HS-5 (cell line): ENCODE measurements around the gene EIF4A3.
"Not testable (repeated sequence)": the region's sequence is repeated elsewhere in the genome, so short reads cannot be mapped to it uniquely, and the experiment has no call there.

Experiments used
- DNase-seq: peaks from one replicate; pipeline ENCODE4 v3.0.0-alpha.2; 2012; ENCODE audit warnings: low read depth

The EIF4A3 gene

DNA sequence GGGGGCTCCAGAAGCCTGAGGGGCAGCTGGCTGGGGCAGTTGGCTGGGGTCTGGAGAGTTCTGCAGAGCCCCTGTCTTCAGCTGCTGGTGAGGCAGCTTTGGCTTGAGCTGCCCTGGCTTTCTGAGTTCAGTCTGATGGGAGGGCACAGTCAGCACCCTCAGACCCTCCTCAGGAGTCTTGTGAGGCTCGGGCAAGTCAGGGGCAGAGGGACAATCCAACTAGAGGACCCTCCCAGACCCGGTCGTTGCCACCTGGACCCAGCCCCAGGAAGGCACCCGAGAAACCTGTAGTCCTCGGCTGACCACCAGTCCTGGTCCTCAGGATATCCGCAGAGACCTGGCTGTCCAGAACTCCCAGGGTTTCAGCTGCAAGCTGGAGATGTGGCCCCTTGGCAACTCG, 24.8 kb upstream of the EIF4A3 start:
- DNase-seq: no peak

DNA sequence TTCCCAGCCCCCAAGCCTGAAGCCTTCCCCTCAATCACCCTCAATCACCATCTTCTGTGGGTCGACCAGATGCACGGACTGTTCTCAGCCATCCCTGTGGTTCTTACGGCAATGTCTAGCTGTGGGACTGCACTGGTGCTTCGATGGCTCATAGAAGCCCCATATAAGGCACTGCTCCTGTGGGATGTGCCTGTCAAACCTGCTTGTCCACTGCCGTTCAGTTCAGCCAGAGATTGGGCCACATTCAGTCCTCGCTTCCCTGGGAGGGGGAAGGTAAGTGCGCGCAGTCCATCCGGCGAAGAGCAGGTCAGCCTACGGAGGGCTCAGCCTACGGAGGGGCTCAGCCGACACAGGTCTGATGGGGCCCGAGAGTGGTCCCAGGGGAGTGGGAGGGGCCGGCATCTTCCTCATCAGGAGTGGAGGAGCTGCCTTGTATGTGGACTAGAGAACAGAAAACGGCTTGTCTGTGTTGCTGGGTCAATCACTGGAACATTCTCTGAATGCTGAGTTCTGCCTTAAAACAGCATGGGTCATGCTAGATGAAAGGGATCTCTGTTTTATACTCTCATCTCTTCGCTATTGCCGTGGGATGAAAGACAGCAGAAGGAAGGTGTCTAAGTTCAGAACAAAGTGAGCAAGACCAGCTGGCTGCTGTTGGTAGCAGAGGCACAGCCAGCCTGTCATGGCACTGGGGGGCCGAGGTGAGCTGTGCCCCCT, 23.0 kb upstream of the EIF4A3 start, which contains the start of gene CARD14:
CARD14 (plus strand) TSS at position 247 of the 717 bp plus-strand sequence. CDS start 11,409 bp downstream, outside the sequence.
- no peak for DNase-seq

DNA sequence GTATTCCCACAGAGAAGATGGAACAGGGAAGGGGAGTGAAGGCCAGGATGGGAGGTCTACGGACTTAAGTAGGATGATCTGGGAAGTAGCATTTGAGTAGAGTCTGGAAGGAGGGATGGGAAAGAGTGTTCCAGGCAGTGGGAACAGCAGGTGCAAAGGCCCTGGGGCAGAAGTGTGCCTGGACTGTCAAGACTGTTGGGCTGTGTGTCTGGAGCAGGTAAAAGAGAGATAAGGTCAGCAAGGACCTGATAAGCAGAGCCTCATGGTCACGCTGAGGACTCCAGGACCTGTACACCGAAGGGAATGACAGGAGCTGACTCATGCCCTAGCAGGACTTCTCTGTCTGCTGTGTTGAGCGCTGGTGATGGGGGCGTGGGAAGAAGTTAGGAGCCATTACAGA, 22.2 kb upstream of the EIF4A3 start:
- no peak for DNase-seq

DNA sequence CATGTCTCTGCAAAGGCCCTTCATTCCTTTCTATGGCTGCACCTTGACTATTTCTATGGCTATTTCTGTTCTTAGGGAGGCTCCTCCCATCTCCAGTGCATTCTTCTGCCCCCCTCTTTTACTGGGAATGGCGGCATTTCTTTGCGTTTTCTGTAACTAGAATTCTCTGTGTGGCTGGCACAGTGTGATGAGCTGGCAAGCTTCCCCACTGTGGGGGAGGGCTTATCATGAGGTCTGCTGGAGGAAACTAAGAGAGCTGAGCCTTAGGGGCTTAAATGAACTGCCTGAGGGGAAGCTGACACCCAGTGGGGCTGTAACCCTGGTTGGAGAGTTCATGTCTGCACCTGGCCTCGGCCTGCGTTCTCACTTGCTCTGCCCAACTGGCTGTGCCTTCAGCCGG, 21.4 kb upstream of the EIF4A3 start:
- DNase-seq: no peak

DNA sequence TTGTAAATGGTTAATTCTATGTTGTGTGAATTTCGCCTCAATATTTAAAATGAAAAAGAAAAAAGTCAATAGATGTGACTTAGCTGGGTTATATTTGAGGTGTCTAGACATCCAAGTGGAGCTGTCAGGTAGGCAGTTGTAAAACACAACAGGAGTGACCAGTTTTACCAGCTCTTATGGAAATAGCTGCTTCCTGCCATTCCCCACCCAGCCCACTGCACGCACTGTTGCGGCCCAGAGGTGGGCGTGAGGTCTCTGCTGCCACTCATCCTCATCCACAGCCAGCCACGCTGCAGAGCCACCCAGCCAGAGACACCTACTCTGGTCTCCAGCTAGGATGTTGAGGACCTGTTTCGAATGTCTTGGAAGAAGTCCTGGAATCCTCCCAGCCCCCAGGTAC, 19.5 kb upstream of the EIF4A3 start:
- no peak for DNase-seq

DNA sequence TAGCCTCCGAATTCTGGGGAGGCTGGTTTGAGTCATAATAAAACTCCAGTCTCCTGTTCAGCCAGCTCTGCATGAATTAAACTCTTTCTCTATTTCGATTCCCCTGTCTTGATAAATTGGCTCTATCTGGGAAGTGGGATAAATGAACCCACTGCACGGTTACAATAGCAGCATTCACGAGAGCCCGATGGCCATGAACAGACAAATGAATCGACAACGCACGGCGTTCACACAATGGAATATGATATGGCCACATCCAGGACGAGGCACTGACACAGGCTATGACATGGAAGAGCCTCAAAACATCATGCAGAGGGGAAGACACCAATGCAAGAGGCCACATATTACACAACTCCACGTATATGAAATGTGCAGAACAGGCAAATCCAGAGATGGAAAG, 17.3 kb upstream of the EIF4A3 start:
- DNase-seq: no peak

DNA sequence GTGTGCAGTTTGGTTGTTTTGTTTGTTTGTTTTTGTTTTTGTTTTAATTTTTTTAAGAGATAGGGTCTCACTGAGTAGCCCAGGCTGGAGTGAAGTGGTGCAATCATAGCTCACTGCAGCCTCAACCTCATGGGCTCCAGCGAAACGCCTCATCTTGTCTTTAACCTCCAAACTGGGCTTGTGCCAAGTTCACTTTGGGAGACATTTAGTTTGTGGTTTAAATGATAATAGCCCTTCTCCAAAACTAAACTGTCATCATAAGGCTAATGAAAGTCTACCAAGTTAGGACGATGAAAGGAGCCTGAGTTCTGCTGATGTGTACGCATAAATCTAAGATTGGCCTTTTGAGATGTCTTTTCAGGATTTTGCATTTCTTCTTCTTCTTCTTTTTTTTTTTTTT, 16.4 kb upstream of the EIF4A3 start:
- no peak for DNase-seq

DNA sequence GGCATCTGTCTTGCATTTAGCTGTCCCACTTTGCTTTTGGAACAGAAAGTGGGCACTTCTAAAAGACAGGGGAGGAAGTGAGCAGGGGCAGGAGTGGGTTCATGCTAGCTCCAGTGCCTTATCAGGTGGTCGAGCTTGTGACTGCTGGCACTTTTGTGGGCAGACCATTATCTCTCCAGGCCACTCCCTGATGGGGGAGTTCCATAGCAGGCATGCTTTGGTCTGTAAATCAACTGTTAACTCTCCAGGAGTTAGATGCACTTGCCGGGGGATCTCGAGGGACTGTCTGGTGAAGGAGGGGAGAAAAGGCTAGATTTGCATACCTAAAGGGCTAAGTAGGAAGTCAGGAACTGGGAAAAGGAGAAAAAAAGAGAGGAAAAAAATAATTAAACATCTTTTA, 13.6 kb upstream of the EIF4A3 start:
- DNase-seq: no peak

DNA sequence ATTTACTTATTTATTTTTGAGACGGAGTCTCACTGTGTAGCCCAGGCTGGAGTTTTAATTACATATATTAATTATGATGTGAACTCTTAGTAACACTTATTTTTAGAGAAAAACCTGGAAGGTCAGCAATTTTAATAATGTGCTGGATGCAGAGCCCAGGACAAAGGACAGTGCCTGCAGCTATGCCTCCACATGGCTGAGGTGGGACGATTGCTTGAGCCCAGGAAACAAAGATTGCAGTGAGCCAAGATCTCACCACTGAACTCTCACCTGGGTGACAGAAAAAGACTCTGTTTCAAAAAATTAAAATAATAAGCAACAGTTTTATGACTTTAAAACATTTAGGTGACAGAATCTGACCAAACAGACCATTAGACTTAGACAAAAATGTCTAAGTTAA, 11.9 kb upstream of the EIF4A3 start:
- no peak for DNase-seq

DNA sequence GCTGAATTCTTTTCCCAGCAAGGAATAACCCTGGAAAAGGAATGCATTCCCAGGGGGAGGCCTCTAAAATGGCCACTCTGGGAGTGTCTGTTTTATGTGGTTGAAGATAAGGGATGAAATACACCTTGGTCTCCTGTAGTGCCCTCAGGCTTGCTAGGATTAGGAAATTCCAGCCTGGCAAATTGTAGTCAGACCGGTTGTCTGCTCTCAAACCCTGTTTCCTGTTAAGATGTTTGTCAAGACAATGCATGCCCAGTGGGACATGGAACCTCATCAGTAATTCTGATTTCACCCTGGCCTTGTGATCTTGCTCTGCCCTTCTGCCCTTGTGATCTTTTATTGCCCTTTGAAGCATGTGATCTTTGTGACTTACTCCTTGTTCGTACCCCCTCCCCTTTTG, 8.7 kb upstream of the EIF4A3 start:
- DNase-seq: not testable (repeated sequence)

DNA sequence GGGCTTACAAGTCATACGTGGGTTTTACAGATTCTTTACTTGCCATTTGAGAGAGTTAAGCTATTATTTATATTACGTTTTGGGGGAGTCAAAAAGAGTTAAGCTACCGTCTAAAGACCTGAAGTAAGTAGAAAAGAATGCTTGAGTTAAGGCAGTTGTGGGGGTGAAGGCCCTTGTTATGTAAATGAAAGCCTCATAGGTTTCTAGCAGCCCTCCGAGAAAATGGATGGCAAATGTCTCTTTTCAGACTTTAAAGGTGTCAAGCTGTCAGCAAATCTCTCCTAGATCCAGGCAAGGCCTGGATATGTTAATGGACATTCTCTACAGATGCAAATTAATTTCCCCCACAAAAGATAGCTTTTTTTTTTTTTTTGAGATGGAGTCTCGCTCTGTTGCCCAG, 7.2 kb upstream of the EIF4A3 start:
- DNase-seq: no peak

DNA sequence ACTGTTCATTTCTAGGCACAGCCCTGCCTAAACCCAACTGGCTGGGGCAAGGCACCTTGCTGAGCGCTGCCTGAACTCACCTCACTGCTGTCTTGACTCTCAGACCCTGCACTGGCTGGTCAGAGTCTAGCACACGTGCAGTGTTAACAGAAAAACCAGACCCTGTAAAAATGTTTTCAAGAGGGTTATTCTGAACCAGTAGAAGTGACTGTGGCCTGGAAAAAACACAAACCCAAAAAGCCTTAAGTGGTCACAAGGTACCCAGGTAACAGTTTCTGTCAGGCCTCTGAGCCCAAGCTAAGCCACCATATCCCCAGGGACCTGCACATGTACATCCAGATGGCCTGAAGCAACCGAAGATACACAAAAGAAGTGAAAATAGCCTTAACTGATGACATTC, 6.1 kb upstream of the EIF4A3 start:
- DNase-seq: no peak

DNA sequence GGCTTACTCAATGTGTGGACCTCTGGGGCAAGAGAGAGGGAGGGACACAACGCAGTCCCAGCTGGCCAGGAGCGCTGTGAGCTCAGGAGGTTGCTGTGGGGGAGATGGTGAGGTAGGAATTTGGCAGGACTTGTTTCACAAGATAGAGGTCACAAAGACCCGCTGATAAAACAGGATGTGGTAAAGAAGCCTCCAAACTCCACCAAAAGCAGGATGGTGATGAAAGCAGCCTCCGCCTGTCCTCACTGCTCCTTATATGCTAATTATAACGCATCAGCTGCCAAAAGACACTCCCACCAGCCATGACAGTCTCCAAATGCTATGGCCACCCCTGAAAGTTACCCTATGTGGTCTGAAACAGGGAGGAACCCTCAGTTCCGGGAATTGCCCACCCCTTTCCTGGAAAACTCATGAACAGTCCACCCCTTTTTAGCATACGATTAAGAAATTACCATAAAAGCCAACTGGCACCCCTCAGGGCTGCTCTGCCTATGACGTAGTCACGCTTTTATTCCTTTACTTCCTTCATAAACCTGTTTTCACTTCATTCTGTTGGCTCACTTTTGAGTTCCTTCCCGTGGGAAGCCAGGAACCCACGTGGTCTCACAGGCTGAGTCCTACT, 5.3 kb upstream of the EIF4A3 start:
- DNase-seq: peak; percentile 68

DNA sequence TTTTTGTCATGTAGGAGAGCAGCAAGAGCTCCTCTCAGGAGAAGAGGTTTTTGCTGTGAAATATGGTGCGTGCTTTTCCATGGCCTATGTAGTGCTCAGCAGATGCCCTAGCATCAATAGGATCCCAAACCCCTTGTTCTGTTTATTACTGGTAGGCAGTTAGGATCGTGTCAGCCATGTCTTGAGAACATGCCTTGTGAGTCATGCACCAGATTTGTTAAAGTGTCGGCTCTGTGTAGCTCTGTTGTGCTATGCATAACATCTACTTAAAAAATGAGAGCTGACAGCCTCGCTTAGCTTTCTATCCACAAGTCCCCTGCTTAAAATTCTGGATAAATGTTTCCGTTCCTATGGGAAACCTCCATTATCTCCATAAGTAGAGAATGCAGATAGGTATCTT, 4.4 kb upstream of the EIF4A3 start:
- no peak for DNase-seq

DNA sequence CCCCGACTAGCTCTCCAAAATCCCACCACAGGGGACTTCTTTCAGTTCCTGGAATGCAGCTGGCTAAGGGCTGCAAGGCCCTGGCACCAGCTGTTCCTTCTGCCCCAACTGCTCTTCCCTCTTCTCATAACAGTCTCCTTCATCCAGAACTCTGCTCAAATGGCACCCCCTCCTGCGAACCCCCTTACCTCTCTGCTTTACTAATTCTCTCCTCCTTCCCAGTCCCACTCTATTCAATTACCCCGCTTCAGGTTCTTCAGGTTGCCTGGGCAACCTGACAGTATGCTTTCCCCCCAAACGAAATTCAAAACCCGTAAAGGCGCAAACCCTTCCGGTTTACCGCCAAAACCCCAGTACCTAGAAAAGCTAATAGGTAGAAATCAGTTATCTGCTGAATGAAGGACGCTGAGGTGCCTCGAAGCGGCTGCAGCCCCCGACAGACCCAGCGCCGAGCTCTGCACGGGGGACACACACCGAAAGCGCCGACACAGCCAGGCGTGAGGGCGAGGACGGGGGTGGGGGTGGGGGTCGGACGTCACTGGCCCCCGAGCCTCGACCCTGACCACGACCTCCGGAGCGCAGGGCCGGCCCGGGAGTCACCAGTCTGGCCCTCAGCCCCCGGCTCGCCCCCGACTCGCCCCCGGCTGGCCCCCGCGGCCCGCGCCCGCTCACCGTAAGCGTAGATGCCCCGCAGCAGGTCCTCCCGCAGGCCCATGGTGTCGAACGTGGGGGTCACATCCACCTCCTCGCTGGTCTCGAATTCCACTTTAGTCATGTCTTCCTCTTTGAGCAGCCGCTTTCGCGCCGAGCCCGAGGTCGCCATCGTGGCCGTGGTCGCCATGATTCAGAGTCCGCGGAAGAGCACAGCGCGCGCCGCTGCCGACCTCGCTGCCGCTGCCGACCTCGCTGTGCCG, 550 bp downstream of the EIF4A3 start:
- DNase-seq: no peak

DNA sequence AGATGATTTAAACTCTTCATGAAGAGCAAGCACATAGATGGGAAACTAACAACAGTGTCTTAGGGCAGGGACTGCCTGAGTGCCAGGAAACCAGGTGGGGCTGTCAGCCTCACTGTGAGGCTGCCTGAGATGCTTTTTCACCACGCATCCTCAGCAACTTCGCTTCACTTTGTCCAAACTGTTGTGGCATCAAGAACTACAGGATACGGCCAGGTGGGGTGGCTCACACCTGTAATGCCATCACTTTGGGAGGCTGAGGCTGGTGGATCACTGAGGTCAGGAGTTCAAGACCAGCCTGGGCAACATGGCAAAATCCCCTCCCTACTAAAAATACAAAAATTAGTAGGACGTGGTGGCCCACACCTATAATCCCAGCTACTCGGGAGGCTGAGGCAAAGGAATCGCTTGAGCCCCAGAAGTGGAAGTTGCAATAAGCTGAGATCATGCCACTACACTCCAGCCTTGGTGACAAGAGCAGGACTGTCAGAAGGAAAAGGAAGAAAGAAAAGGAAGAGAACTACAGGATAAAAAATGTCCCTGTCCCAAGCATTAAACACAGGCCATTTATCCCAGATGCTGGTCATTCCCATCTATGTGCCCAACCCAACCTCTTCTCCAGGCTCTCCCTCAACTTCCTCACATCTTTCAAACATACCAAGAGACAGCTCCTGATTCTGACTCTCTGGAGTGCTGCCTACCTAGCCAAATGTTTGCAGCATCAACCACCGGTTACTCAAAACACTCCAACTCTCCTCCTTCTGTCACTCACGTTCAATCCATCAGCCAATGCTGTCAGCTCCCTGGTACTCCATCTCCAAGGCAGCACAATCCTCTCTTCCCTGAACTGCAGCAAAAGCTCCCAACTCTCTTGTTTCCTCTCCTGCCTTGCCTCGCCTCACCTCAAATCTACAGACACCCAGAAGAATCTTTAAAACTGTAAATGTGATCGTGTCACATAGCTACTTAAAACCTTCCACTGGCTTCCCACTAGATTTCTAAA, 1.6 kb downstream of the EIF4A3 start:
- no peak for DNase-seq

DNA sequence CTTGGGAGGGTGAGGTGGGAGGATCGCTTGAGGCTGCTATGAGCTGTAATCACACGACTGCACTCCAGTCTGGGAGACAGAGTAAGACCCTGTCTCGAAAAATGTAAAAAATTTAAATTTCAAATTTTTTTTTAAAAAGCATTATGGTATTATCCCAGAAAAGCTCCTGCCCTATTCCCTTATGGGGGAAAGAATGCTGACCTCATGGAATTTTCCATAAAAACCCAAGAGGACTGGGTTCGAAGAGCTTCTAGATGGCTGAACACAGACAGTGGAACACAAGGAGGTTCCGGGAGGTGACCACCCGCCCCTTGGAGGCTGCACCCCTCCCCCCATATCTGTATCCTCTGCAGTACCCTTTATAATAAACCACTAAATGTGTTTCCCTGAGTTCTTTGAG, 4.0 kb downstream of the EIF4A3 start:
- DNase-seq: no peak

DNA sequence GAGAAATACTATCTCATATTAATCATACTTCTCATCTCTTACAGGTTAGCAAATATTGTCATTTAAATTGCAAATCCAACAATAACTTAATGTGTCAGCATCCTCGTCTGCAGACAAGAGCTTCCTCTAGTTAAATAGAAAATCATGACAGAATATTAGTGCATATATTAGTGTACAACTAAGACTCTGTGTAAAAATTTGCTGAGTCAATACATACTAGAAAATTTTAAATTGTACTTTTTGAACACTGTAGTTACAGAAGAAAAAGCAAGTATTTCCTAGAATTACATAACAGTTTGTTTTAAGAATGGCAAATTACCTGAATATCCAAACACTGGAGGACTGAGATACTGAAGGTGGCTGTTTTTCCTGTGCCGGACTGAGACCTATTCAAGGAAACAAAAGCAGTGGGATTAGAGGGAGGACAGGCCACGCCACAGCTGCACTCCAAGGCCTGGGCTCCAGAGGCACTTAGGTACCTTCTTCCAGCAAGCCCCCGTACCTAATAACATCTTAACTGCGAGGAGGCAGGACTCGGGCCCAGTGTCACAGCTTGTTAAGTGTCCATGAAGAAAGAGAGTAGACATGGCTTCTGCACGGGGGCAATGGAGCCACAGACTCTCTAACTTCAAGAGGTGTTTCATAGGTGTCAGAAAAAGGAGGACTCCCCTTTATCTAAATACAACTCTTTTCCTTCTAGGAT, 5.3 kb downstream of the EIF4A3 start:
- no peak for DNase-seq

DNA sequence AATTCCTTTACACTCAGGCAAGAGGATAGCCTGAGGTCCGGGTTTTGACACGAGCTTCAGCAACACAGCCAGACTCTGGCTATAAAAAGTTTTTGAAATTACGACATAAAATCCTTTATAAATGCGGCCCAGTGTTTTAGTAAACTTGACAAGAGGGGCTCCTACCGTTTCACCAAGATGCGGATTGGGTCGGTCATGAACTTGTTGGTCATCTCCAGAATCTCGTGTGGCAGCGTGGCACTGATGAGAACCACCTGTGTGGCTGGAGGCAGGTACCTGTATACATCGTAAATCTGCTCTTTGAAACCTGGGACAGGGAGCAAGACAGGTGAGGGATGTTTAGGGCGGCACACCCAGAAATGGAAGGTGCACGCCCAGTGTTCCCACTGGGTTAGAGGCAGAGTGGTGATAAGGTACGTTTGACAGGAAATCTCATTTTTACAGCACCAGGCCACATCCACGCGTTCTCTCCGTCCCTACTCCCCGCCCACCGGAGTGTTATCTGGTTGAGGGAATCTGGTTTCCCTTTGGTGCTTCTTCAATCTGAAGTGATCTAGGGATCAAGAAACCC, 8.0 kb downstream of the EIF4A3 start:
- DNase-seq: no peak

DNA sequence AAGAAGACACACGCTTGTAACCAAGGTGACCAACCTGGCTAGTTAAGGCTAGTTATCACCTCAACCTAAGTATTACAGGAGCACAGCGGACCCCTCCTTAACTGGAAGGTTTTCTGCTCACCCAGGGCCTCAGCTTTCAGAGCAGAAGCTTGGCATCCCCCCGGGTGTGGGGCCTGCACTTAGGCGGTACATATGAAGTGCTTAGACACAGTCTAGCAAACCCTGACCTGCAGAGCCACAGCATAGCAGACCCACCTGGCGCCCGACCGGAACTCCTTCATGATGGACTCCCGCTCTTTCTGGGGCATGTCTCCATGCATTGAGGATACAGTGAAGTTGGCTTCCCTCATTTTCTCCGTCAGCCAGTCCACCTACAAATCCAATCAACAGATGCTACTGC, 9.8 kb downstream of the EIF4A3 start:
- DNase-seq: no peak

DNA sequence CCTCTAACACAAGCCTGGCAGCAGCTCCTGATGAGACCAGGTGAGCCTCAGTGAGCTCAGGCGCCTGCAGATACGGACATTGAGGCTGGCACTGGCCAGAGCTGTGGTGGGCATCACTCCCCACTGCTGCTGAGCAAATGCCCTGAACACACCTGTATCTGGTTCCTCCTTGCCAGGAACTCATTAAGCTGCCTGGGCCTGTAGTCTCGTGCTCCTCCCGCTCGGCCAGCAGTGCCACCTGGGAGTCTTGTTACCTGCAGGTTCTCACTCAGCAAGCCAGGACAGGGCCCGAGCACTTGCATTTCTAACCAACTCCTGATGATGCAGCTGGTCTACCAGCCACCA, 13.3 kb downstream of the EIF4A3 start:
- DNase-seq: no peak
